HAP-1 (cell line): Measurements from ENCODE around the gene ATP1A3.
"Not testable (repeated sequence)": the region's sequence is repeated elsewhere in the genome, so short reads cannot be mapped to it uniquely, and the experiment has no call there.

Experiments
- DNase-seq, 2 experiments: peaks; one replicate each; pipeline ENCODE4 v3.0.0-alpha.2; 2016 to 2020; ENCODE audit warnings: low spot score in 2 of 2
- H3K27me3 ChIP-seq: fragments of 250-450 bp; sonication (Bioruptor Pico); 2 replicates; pipeline ENCODE4 v1.5.1; 2020; ENCODE audit warnings: low read depth, mild to moderate bottlenecking, moderate library complexity
- H3K36me3 ChIP-seq: fragments of 250-450 bp; sonication (Bioruptor Pico); replicated peaks from 2 replicates; pipeline ENCODE4 v1.5.1; 2020; ENCODE audit warnings: mild to moderate bottlenecking
- H3K4me1 ChIP-seq: fragments of 250-450 bp; sonication (Bioruptor Pico); 2 replicates; pipeline ENCODE4 v1.5.1; 2020; ENCODE audit warnings: mild to moderate bottlenecking
- H3K4me3 ChIP-seq: fragments of 250-450 bp; sonication (Bioruptor Pico); 2 replicates; pipeline ENCODE4 v1.5.1; 2020; ENCODE audit warnings: mild to moderate bottlenecking, moderate library complexity
- H3K9me3 ChIP-seq: fragments of 250-450 bp; sonication (Bioruptor Pico); 2 replicates; pipeline ENCODE4 v1.5.1; 2020; ENCODE audit warnings: mild to moderate bottlenecking, moderate library complexity
- in situ Hi-C: fragments of 300-500 bp; cut with MboI; formaldehyde crosslinking; loops from 3 replicates; pipeline ENCODE4 v1.14.3; 2020; ENCODE audit warnings: low sequenced_read_pairs, inconsistent platforms, mixed read lengths

ATP1A3 gene

DNA sequence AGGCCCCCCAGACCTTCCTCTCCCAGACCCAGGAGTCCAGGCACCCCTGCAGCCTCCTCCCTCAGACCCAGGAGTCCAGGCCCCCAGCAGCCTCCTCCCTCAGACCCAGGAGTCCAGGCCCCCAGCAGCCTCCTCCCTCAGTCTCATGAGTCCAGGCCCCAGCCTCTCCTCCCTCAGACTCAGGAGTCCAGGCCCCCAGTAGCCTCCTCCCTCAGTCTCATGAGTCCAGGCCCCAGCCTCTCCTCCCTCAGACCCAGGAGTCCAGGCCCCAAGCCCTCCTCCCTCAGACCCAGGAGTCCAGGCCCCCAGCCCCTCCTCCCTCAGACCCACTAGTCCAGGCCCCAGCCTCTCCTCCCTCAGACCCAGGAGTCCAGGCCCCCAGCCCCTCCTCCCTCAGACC is 54.8 kb downstream of the ATP1A3 start:
- DNase-seq, H3K4me1 ChIP-seq, H3K9me3 ChIP-seq, H3K36me3 ChIP-seq, H3K4me3 ChIP-seq, in situ Hi-C loops: not testable (repeated sequence)
- peaks cover 23% of the 10 kb centered on the region for H3K27me3 ChIP-seq

DNA sequence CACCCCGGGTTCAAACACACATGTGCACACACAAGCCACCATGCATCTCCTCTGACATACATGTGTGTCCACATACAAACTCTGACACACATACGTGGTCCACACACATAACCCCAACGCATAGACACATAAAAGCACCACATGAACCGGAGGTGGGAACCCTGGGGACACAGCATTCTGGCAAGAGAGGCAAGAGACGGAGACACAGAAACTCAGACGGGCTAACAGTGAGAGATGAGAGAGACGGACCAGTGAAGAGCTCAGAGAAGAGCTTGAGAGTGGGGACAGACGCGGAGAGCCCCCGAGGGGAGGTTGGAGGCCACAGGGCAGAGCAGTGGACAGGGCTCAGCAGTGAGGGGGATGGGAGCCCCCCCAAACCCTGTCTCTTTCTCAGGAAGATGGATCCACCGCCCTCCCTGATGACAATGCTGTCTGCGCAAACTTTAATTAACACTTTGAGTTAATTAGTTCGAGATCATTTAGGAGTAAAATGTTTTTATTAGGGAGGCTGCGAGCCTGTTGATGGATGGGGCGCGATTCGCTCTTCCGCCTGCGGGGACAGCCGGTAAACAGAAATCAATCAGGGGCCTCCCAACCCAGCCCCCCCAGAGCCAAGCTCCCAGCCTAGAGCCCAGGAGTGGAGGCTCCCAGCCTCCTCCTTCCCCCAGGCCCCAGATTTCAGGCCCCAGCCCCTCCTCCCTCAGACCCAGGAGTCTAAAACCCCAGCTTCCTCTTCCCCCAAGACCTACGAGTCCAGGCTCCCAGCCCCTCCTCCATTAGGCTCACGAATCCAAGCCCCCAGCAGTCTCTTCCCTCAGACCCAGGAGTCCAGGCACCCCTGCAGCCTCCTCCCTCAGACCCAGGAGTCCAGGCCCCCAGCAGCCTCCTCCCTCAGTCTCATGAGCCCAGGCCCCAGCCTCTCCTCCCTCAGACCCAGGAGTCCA is 56.2 kb downstream of the ATP1A3 start:
- Histone ChIP-seq H3K4me1 (no peaks in the 10 kb centered on the region), H3K36me3 (no peaks in the 10 kb centered on the region), H3K9me3 (no peaks in the 10 kb centered on the region), H3K27me3 (peaks cover 31% of the 10 kb centered on the region), H3K4me3 (no peak overlapping the region)
- no peak for DNase-seq
- in situ Hi-C loops, result no loop called here

DNA sequence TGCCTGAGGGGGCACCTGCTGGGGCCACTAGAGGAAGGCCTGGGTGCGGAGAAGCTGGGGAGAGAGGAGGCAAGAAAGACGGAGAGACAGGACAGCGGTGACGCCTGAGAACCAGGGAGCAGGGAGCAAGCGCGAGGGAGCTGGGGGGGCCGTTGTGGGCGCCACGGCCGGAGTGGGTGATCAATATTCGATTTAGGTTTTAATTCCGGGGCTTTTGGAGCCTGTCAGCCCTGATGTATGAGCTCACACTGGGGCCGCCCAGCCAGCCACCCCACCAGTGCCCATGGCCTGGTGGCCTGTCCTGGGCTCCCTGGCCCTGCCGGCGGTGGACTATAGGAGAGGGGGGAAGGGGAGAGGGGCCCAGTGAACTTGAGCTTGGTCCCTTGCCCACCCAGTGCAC is 57.1 kb downstream of the ATP1A3 start:
- no peaks in the 10 kb centered on the region for H3K9me3 ChIP-seq
- no peak overlapping the region for H3K4me3 ChIP-seq
- no peak for DNase-seq
- no peaks in the 10 kb centered on the region for H3K4me1 ChIP-seq
- in situ Hi-C loops, result no loop called here
- H3K36me3 ChIP-seq, result no peaks in the 10 kb centered on the region
- H3K27me3 ChIP-seq, result peaks cover 39% of the 10 kb centered on the region

DNA sequence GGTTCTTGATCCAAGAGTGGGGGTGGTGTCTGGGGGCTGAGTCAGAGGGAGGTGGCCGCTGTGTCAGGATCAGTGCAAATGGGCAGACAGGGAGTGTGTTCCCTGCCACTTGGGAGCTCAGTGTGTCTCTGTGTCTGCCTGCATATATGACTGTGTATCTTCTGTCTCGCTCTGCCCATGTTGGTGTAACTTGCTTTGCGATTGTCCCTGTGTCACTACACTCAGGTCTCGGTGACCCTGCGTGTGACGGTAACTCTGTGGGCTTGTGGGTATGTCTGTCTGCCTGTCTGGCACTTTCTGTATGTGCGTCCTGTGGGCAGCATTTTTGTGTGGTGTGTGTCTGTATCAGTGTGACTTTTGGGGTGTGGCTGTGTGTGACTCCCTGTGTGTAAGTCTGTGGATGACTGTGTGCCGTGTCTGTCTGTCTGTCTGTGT is 57.6 kb downstream of the ATP1A3 start:
- in situ Hi-C loops, result no loop called here

DNA sequence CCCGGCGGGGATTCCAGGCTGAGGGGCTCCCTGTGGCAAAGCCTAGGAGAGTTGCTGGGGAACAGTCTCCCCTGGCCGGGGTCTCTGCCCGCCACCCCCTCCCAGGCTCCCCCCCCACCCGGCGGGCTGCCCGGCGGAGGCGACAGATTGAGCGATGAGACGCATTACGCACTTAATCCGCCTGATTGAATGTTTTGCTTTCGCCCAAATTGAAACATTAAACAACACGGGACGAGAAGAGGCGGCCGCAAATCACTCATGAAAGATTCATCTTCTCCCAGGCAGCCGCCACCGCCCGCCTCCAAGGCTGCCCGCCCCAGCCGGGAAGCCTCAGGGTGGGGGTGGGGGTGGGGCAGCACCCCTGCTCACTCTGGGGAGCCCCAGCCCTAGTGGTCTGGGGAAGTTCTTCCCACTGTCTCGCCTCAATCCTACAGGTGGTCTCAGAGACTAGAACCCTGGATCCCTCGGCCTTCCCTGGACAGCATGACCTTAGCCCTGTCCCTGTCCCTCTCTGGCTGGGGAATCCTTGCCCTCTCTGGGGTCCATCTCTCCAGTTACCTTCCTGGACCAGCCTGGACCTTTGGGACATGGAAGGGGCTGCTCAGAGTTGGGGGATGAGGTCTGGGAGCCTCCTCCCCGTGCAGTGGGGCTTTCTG is 58.1 kb downstream of the ATP1A3 start:
- in situ Hi-C loops, result no loop called here
- no peaks in the 10 kb centered on the region for H3K4me1 ChIP-seq
- H3K27me3 ChIP-seq, result peaks cover 39% of the 10 kb centered on the region
- no peaks in the 10 kb centered on the region for H3K36me3 ChIP-seq
- H3K9me3 ChIP-seq, result no peaks in the 10 kb centered on the region
- no peak for DNase-seq
- H3K4me3 ChIP-seq, result no peak overlapping the region

More for the DNA sequence above, 57.6 kb downstream of the ATP1A3 start:
- no peak for DNase-seq
- Histone ChIP-seq H3K36me3 (no peaks in the 10 kb centered on the region), H3K9me3 (no peaks in the 10 kb centered on the region), H3K27me3 (peaks cover 39% of the 10 kb centered on the region), H3K4me1 (no peaks in the 10 kb centered on the region), H3K4me3 (no peak overlapping the region)

DNA sequence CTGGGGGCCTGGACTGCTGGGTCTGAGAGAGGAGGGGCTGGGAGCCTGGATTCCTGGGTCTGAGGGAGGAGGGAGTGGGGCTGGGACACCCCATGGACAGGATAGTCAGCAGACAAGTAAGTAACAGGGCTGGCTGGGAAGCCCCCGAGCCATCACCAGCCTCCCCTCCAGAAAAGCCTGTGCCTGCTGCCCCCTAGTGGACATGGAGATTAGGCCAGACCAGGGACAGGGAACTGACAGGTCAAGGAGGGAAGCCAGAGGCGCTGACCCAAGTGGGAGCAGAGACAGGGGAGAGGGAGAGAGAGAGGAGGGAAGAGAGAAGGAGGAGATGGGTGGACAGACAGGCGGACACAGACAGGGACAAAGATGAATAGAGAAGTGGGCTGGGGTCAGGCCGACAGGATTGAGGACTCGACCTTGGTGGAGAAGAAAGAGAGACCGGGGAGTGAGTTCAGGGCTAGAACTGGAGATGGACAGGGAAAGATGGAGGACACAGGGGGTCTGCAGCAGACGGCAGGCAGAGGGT is 59.1 kb downstream of the ATP1A3 start:
- Histone ChIP-seq H3K36me3 (no peaks in the 10 kb centered on the region), H3K27me3 (peaks cover 39% of the 10 kb centered on the region), H3K4me3 (no peak overlapping the region), H3K4me1 (no peaks in the 10 kb centered on the region), H3K9me3 (no peaks in the 10 kb centered on the region)
- peak; percentile 56 to 88 for DNase-seq
- in situ Hi-C loops, result no loop called here

DNA sequence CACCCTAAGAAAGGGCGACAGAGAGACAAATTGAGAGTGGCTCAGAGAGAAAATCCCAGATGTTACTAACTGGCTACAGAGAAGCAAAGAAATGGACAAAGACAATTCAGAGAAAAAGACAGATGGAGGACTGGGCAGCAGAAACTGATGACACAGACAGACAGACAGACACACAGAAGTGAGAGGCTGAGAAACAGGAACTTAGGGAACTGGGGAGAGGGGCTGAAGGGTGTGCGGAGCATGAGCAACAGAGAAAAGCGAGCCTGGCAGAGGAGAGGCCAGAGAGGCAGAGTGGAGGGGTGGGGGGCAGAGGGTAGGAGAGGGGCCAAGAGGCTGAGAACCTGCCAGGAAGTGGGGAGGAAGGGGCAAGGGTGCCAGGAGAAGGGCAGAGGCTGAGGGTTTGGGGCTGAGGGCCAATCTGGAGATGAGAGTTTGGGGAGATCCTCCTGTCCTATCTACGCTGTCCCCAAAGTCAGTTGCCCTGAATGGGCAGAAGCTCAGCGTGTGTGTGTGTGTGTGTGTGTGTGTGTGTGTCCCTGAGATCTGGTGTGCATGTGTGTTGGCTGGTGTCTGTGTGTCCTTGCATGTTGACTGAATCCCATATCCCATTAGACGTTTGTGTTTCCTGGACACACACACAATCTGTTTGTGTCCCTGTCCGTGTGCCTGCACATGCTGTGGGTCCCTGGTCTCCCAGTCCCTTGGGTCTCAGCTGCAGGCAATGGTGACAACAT is 60.2 kb downstream of the ATP1A3 start:
- no peak overlapping the region for H3K4me3 ChIP-seq
- in situ Hi-C loops, result no loop called here
- no peak for DNase-seq
- H3K9me3 ChIP-seq, result no peaks in the 10 kb centered on the region
- H3K36me3 ChIP-seq, result no peaks in the 10 kb centered on the region
- H3K4me1 ChIP-seq, result no peaks in the 10 kb centered on the region
- peaks cover 46% of the 10 kb centered on the region for H3K27me3 ChIP-seq

DNA sequence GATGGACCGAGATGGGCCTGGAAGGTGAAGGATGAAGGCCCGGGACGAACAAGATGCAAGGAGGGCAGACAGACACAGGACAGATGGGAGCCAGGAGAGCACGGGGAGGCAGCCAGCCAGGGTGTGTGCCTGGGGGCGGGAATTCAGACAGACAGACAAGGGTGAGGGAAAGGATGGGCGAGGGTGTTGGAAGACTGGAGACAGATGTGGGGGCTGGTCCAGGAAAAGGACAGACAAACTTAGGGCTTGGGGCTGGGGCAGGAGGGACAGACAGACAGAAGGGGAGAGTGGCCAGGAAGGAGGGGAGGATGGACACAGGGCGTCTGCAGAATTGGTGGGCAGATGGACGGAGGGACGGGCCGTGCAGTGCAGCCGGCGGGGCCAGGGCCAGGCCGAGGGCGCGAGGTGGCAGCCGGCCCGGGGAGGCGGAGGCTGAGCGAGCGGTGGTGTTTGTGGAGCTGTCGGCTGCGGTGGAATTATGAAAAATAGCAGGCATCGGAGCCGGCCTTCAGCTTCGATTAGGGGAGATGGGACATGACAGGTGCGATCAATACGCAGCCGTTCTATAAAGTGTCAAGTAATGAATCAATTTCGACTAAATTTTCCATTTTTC is 61.2 kb downstream of the ATP1A3 start:
- Histone ChIP-seq H3K9me3 (no peaks in the 10 kb centered on the region), H3K36me3 (no peaks in the 10 kb centered on the region), H3K4me3 (no peak overlapping the region), H3K27me3 (peaks cover 49% of the 10 kb centered on the region), H3K4me1 (no peaks in the 10 kb centered on the region)
- no peak for DNase-seq
- in situ Hi-C loops, result no loop called here

DNA sequence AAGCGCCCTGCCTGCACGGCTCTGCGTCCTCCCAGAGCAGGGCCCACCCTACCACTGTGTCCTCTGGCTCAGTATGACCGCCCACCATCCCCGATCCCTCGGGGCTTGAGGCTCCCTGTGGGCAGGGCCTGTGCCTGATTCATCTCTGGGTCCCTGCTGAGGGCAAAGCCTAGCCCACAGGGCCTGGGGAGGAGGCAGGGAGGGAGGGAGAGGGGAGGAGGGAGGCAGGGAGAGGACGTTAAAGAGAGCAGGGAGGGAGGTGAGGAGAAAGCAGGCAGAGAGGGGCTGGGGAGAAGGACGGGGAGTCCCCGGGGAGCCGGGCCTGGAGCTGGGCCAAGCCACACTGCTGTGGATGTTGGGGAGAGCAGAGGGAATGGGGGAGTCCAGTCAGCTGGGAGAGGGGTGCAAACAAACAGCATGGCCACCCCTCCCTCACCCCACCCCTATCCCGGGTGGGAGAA is 61.7 kb downstream of the ATP1A3 start:
- in situ Hi-C loops, result no loop called here
- H3K4me1 ChIP-seq, result no peaks in the 10 kb centered on the region

DNA sequence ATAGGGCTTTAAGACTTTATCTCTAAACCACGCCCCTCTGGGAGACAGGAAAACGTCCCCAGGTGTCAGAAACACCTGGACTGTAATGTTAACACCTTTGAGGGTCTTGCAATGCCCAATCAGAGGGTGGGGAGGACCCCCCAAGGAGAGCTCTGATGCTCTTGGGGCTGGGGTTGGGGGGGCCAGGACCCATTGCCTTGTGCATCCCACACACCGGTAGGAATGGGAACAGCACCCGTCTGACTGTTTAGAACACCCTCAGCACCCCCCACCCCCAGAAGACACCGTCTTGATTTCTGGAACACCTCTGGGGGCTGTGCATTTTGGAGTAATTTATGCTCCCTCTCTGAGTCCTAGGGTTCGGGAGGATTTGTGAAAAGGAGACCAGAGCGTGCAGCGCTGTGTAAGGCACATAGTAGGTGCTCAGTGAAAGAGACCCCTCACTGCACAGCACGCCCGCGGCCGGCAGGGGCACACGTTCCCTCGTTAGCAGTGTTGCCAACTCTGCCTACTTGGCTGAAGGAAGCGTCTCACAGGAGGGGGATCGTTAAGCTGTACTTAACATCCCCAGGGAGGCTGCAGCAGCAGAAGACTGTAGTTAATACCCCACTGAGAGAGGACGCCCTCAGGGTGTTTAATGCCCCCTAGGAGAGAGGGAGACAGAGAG is 63.0 kb downstream of the ATP1A3 start:
- in situ Hi-C loops, result no loop called here
- Histone ChIP-seq H3K27me3 (peaks cover 35% of the 10 kb centered on the region), H3K9me3 (no peaks in the 10 kb centered on the region), H3K4me3 (no peak overlapping the region), H3K36me3 (no peaks in the 10 kb centered on the region), H3K4me1 (no peaks in the 10 kb centered on the region)
- no peak for DNase-seq

More for the DNA sequence above, 61.7 kb downstream of the ATP1A3 start:
- Histone ChIP-seq H3K9me3 (no peaks in the 10 kb centered on the region), H3K27me3 (peaks cover 47% of the 10 kb centered on the region), H3K4me3 (no peak overlapping the region), H3K36me3 (no peaks in the 10 kb centered on the region)
- no peak for DNase-seq

DNA sequence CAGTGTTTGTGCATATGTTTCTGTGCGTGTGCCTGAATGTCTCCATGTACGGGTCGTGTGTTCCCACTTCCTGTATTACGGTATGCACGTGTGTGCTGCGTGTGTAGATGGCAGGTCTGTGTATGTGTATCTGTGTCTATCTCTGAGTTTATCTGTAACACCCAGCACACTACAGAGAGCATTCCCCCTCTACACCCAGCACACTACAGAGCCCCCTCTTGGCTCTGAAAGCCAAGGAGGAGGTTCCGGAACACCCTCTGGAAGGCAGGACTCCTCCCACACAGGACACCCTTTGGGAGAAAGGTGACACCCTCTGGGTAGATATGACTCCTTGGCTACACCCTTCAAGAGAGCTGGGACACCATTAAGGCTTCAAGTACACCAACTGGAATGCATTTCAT is 63.7 kb downstream of the ATP1A3 start:
- no peaks in the 10 kb centered on the region for H3K9me3 ChIP-seq
- H3K4me3 ChIP-seq, result no peak overlapping the region
- no peaks in the 10 kb centered on the region for H3K4me1 ChIP-seq
- H3K27me3 ChIP-seq, result peaks cover 30% of the 10 kb centered on the region
- in situ Hi-C loops, result no loop called here
- no peaks in the 10 kb centered on the region for H3K36me3 ChIP-seq
- no peak for DNase-seq

DNA sequence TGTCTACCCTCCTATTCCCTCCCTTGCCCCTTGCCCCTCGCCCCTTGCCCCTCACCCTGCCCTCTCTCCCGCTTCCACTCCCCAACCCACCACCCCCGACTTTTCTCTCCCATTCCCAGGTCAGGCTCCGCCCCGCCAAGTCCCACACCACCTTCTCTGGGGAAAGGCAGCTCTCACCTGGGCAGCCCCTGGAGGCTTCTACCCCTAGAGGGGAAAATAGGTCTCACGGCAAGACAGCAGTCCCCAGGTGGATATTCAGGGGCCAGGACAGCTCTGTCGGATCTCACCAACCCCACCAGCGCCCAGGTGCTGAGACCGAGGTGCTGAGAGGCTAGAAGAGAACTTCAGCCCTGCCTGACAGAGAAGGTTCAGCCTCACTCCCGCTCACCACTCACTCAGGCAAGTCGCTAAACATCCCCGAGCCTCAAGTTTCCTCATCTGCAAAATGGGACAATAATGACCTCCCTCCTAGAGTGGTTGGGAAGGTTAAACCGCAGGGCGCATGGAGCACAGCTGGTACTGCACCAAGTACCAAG is 64.4 kb downstream of the ATP1A3 start:
- Histone ChIP-seq H3K9me3 (no peaks in the 10 kb centered on the region), H3K4me1 (no peaks in the 10 kb centered on the region), H3K27me3 (peaks cover 25% of the 10 kb centered on the region; the same call in 1 of the 2 replicates), H3K4me3 (no peak overlapping the region), H3K36me3 (no peaks in the 10 kb centered on the region)
- in situ Hi-C loops, result no loop called here
- no peak for DNase-seq
